NB4 (cell line): ENCODE data around the gene DCLK1.

Experiments
- CTCF ChIP-seq: IDR thresholded peaks from one replicate; pipeline ENCODE4 v1.5.1; 2012; ENCODE audit warnings: low read depth, low read length
- MAX ChIP-seq: IDR thresholded peaks from 2 replicates; pipeline ENCODE4 v1.6.1; 2011; ENCODE audit warnings: low read depth, low read length
- MYC ChIP-seq: IDR thresholded peaks from 2 replicates; pipeline ENCODE4 v1.6.1; 2011; ENCODE audit warnings: low read depth, low read length
- POLR2A ChIP-seq: IDR thresholded peaks from 2 replicates; pipeline ENCODE4 v1.6.1; 2011; ENCODE audit warnings: mild to moderate bottlenecking; ENCODE audit not compliant: insufficient read length; ENCODE audit errors: extremely low read depth

GRCh38 chr13:35886332-35887114 lies 244.7 kb downstream of the DCLK1 start:
- TF ChIP-seq CTCF: no peak
- no peak for TF ChIP-seq MAX
- TF ChIP-seq POLR2A: no peak
- no peak for TF ChIP-seq MYC
